A549 (cell line): Measurements from ENCODE around the gene PRSS53. TPM values are rescaled to one million over a fixed set of nuclear protein-coding genes. Genes with fewer than 3 reads are reported as not detected.

Experiments
- ATAC-seq, 2 experiments: fragments of 200-7000 bp in 1 of 2; fragments of >200 bp in 1 of 2; cut with Nextera tagmentation in 1 of 2; cut with Tn5 transposase in 1 of 2; 3 replicates each; pipeline versions ENCODE4 v1.8.0 to v1.9.1; 2018 to 2020; ENCODE audit warnings: mild to moderate bottlenecking in 1 of 2, moderate library complexity in 1 of 2
- CTCF ChIA-PET: fragments of 300-600 bp; sonication (Branson Sonifier 250); formaldehyde crosslinking; extraction: SDS; loops from one replicate; lab custom pipeline; 2021; ENCODE audit warnings: antibody characterized with exemption, inconsistent platforms; lab: Yijun Ruan, JAX
- POLR2A ChIA-PET: fragments of 350-600 bp; formaldehyde crosslinking; extraction: SDS; loops from one replicate; lab custom pipeline; 2021; ENCODE audit warnings: antibody characterized with exemption, inconsistent platforms; lab: Yijun Ruan, JAX
- DNase-seq, 2 experiments: peaks; one replicate each; pipeline versions ENCODE4 v3.0.0 to v3.0.0-alpha.2; 2011 to 2016; ENCODE audit warnings: low read depth in 1 of 2, low spot score in 1 of 2
- FAIRE-seq: peaks from 2 replicates; lab custom pipeline; 2011; peaks lifted over from hg19 to GRCh38; lab: Jason Lieb, UNC
- H3K27ac ChIP-seq, 2 experiments: fragments of >200 bp; sonication (Bioruptor Twin); formaldehyde crosslinking; 3 replicates each; pipeline ENCODE4 v1.5.1; 2016 to 2017
- H3K4me1 ChIP-seq: fragments of >200 bp; sonication (Bioruptor Twin); formaldehyde crosslinking; 3 replicates; pipeline ENCODE4 v1.6.1; 2016
- H3K4me2 ChIP-seq: fragments of >200 bp; sonication (Bioruptor Twin); formaldehyde crosslinking; 3 replicates; pipeline ENCODE4 v1.6.1; 2016
- H3K4me3 ChIP-seq: fragments of >200 bp; sonication (Bioruptor Twin); formaldehyde crosslinking; 3 replicates; pipeline ENCODE4 v1.5.1; 2016
- H3K9me3 ChIP-seq: fragments of >200 bp; sonication (Bioruptor Twin); formaldehyde crosslinking; 3 replicates; pipeline ENCODE4 v1.6.1; 2016
- CHD2 ChIP-seq: fragments of 150-350 bp; IDR thresholded peaks from 2 replicates; pipeline ENCODE4 v1.6.1; 2014; ENCODE audit warnings: low read length; ENCODE audit not compliant: partially characterized antibody
- CHD4 ChIP-seq: fragments of 200-600 bp; sonication (generic); IDR thresholded peaks from 2 replicates; pipeline ENCODE4 v1.6.1; 2016; ENCODE audit warnings: antibody characterized with exemption, mild to moderate bottlenecking, borderline replicate concordance
- EHMT2 ChIP-seq: fragments of 200-600 bp; sonication (generic); IDR thresholded peaks from 2 replicates; pipeline ENCODE4 v1.6.1; 2016; ENCODE audit warnings: antibody characterized with exemption, low read depth, mild to moderate bottlenecking, moderate library complexity
- FOSB ChIP-seq: fragments of 250-450 bp; sonication (Bioruptor Pico); IDR thresholded peaks from 2 replicates; pipeline ENCODE4 v1.5.0; 2020; ENCODE audit warnings: mild to moderate bottlenecking, moderate library complexity
- FOSL2 ChIP-seq, 2 experiments: fragments of 450-650 bp in 1 of 2; fragments of >200 bp in 1 of 2; sonication (Bioruptor Twin) in 1 of 2; formaldehyde crosslinking; IDR thresholded peaks; 2 replicates each; pipeline versions ENCODE4 v1.5.0 to v1.6.1; 2016 to 2020; ENCODE audit warnings: mild to moderate bottlenecking in 1 of 2, moderate library complexity in 1 of 2
- HOXA7 ChIP-seq: fragments of 250-450 bp; sonication (Bioruptor Pico); IDR thresholded peaks from 2 replicates; pipeline ENCODE4 v1.5.0; 2020; ENCODE audit warnings: mild to moderate bottlenecking, moderate library complexity
- JUN ChIP-seq, 2 experiments: fragments of >200 bp; sonication (Bioruptor Twin); formaldehyde crosslinking; IDR thresholded peaks; 2 replicates in 1 of 2; 3 replicates in 1 of 2; pipeline ENCODE4 v1.6.1; 2016 to 2017
- KDM5A ChIP-seq: fragments of 200-600 bp; sonication (generic); IDR thresholded peaks from 2 replicates; pipeline ENCODE4 v1.6.1; 2016; ENCODE audit warnings: antibody characterized with exemption, mild to moderate bottlenecking
- MYC ChIP-seq: IDR thresholded peaks from 2 replicates; pipeline ENCODE4 v1.6.1; 2012; ENCODE audit warnings: mild to moderate bottlenecking, inconsistent platforms, low read length, improper control_type of control experiment, borderline replicate concordance
- NPAS2 ChIP-seq: fragments of 250-450 bp; sonication (Bioruptor Pico); IDR thresholded peaks from 2 replicates; pipeline ENCODE4 v1.8.0; 2022; ENCODE audit warnings: mild to moderate bottlenecking, moderate library complexity, borderline replicate concordance
- PHF8 ChIP-seq: fragments of 200-600 bp; sonication (generic); IDR thresholded peaks from 2 replicates; pipeline ENCODE4 v1.6.1; 2016; ENCODE audit warnings: low read depth, mild to moderate bottlenecking, antibody characterized with exemption, moderate library complexity, borderline replicate concordance
- POLR2A ChIP-seq: IDR thresholded peaks from 2 replicates; pipeline ENCODE4 v1.6.1; 2012; ENCODE audit warnings: mild to moderate bottlenecking, low read length
- POLR2AphosphoS2 ChIP-seq: conservative IDR thresholded peaks from 2 replicates; pipeline ENCODE4 v1.6.1; 2012; ENCODE audit warnings: low read length, improper control_type of control experiment, inconsistent platforms
- RAD21 ChIP-seq, 2 experiments: fragments of >200 bp in 1 of 2; sonication (Bioruptor Twin) in 1 of 2; formaldehyde crosslinking in 1 of 2; IDR thresholded peaks in 1 of 2; conservative IDR thresholded peaks in 1 of 2; 2 replicates in 1 of 2; 3 replicates in 1 of 2; pipeline ENCODE4 v1.6.1; 2012 to 2018; ENCODE audit warnings: inconsistent platforms in 1 of 2
- RARB ChIP-seq: fragments of 250-450 bp; sonication (Bioruptor Pico); IDR thresholded peaks from 2 replicates; pipeline ENCODE4 v1.8.0; 2021; ENCODE audit warnings: mild to moderate bottlenecking, moderate library complexity
- RFX5 ChIP-seq: fragments of 450-650 bp; IDR thresholded peaks from 2 replicates; pipeline ENCODE4 v1.7.1; 2014; ENCODE audit warnings: antibody characterized with exemption, mild to moderate bottlenecking, moderate library complexity
- RNF2 ChIP-seq: fragments of 200-600 bp; sonication (generic); IDR thresholded peaks from 2 replicates; pipeline ENCODE4 v1.6.1; 2016; ENCODE audit warnings: low read depth, mild to moderate bottlenecking, antibody characterized with exemption, moderate library complexity, borderline replicate concordance
- SREBF2 ChIP-seq: fragments of 450-650 bp; IDR thresholded peaks from 2 replicates; pipeline ENCODE4 v1.6.1; 2014; ENCODE audit warnings: mild to moderate bottlenecking, moderate library complexity
- TFCP2L1 ChIP-seq: fragments of 250-450 bp; sonication (Bioruptor Pico); IDR thresholded peaks from 2 replicates; pipeline ENCODE4 v1.5.0; 2021; ENCODE audit warnings: mild to moderate bottlenecking
- TP53 ChIP-seq: fragments of 250-450 bp; sonication (Bioruptor Pico); IDR thresholded peaks from 2 replicates; pipeline ENCODE4 v1.5.0; 2021; ENCODE audit warnings: mild to moderate bottlenecking, moderate library complexity
- ZC3H11A ChIP-seq: fragments of 450-650 bp; IDR thresholded peaks from 2 replicates; pipeline ENCODE4 v1.6.1; 2014; ENCODE audit warnings: antibody characterized with exemption, mild to moderate bottlenecking
- ZSCAN20 ChIP-seq: fragments of 250-450 bp; sonication (Bioruptor Pico); IDR thresholded peaks from 2 replicates; pipeline ENCODE4 v1.8.0; 2022; ENCODE audit warnings: mild to moderate bottlenecking, moderate library complexity
- WGBS: methylation state at CpG from one replicate; pipeline ENCODE4 v1.1.6; 2017; ENCODE audit errors: missing lambda C conversion rate; 5-methylcytosine and 5-hydroxymethylcytosine counted together
- polyA plus RNA-seq, 4 experiments: library from polyadenylated mRNA; depleted of rRNA in 3 of 4; stranded (reverse); fragments of >200 nt; fragmentation: RNase III in 1 of 4; extraction: RNeasy Plus Mini Kit Qiagen cat#74134 plus additional on column Dnase treatment in 1 of 4; gene quantifications; 2 replicates in 3 of 4; 3 replicates in 1 of 4; pipeline ENCODE4 v1.2.3, GENCODE V29; 2011 to 2017
- TF ChIP-seq, protein P1 (sequence below): IDR thresholded peaks from 2 replicates; pipeline ENCODE4 v1.6.1; 2012
- TF ChIP-seq, protein P2 (sequence below): IDR thresholded peaks from 2 replicates; pipeline ENCODE4 v1.6.1; 2012
- TF ChIP-seq, protein P3 (sequence below): fragments of >200 bp; sonication (Bioruptor Twin); formaldehyde crosslinking; IDR thresholded peaks from 3 replicates; pipeline ENCODE4 v1.6.1; 2016
- TF ChIP-seq, protein P4 (sequence below): fragments of 150-350 bp; IDR thresholded peaks from 2 replicates; pipeline ENCODE4 v1.6.1; 2014; ENCODE audit warnings: low read depth, mild to moderate bottlenecking, low read length

Gene PRSS53
- polyA plus RNA-seq, 2 of the 4 experiments (the other 2 are of a cell fraction): 0.79 to 1.5 TPM

DNA sequence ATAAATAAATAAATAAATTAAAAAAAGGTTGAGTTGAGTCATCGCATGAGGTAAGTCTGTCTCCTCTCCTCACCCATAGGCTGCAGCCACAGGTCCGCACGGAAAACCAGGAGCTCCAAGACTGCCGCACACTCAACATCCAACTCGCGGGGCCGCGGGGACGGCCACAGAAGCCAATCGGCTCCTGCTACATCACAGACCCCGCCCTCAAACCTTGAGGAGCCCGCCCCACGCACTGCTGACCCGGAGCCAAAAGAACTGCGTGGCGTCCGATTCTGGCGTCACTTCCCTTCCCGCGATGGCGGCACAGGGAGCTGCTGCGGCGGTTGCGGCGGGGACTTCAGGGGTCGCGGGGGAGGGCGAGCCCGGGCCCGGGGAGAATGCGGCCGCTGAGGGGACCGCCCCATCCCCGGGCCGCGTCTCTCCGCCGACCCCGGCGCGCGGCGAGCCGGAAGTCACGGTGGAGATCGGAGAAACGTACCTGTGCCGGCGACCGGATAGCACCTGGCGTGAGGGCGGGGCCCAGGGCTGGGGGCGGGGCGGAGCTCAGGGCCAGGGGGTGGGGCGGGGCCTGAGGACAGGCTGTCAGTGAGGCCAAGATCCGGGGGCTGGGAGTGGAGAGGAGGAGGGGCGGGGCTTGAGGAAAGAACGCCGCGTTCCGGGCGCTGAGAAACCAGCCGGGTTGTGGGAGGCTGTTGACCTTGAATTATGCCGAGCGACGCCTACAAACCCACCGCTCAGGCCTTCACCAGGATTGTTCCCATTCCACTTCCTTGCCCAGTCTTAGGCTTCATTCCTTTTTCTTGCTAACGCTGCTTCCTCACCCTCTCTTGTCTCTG, 28.9 kb upstream of the PRSS53 start, which contains the start of gene KAT8:
KAT8 (plus strand) TSS at position 281 of the 839 bp plus-strand sequence; CDS start at position 299, 18 bp downstream.
- TF ChIP-seq PHF8 (peak; percentile 88), MYC (no peak), FOSL2 (IDR thresholded peaks at IDR 0.05) (no peak), FOSL2 (CRISPR knock-in tag; IDR thresholded peaks at IDR 0.05) (peak; percentile 2; the same call in 1 of the 2 replicates), ZSCAN20 (CRISPR knock-in tag) (no peak), RFX5 (no peak), POLR2A (peak; percentile 65), ZC3H11A (peak; percentile 97), RARB (CRISPR knock-in tag) (no peak), FOSB (CRISPR knock-in tag) (0 out of 2 replicates have a peak, but pooled peaks have one; percentile 41), KDM5A (peak; percentile 88), RAD21 (conservative IDR thresholded peaks at IDR 0.05 in 1 of 2, IDR thresholded peaks at IDR 0.05 in 1 of 2) (0 out of 5 replicates have a peak, but pooled peaks of 1 of the 2 experiments have one; percentile 20), JUN (IDR thresholded peaks at IDR 0.05) (peak; percentile 85 to 94; a peak in 4 of 5 replicates), TFCP2L1 (CRISPR knock-in tag) (no peak)
- TF ChIP-seq, protein P1, sequence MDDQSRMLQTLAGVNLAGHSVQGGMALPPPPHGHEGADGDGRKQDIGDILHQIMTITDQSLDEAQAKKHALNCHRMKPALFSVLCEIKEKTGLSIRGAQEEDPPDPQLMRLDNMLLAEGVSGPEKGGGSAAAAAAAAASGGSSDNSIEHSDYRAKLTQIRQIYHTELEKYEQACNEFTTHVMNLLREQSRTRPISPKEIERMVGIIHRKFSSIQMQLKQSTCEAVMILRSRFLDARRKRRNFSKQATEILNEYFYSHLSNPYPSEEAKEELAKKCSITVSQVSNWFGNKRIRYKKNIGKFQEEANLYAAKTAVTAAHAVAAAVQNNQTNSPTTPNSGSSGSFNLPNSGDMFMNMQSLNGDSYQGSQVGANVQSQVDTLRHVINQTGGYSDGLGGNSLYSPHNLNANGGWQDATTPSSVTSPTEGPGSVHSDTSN: no peak
- TF ChIP-seq, protein P2, sequence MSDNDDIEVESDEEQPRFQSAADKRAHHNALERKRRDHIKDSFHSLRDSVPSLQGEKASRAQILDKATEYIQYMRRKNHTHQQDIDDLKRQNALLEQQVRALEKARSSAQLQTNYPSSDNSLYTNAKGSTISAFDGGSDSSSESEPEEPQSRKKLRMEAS: peak; percentile 67
- TF ChIP-seq, protein P3, sequence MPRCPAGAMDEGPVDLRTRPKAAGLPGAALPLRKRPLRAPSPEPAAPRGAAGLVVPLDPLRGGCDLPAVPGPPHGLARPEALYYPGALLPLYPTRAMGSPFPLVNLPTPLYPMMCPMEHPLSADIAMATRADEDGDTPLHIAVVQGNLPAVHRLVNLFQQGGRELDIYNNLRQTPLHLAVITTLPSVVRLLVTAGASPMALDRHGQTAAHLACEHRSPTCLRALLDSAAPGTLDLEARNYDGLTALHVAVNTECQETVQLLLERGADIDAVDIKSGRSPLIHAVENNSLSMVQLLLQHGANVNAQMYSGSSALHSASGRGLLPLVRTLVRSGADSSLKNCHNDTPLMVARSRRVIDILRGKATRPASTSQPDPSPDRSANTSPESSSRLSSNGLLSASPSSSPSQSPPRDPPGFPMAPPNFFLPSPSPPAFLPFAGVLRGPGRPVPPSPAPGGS: 0 out of 3 replicates have a peak, but pooled peaks have one; percentile 55
- 2% methylated on average over 31 of the region's 68 CpGs for WGBS
- Histone ChIP-seq H3K27ac (peak within 1 kb of the TSS; percentile 91 to 93), H3K4me3 (peak within 1 kb of the TSS; percentile 57), H3K9me3 (no peaks in the 10 kb centered on the region), H3K4me2 (peak within 1 kb of the TSS; percentile 88), H3K4me1 (peaks cover 17% of the 10 kb centered on the region)
- FAIRE-seq (peak; percentile 51), ATAC-seq (peak; percentile 96 to 97), DNase-seq (peak; percentile 96 to 98)
- POLR2A ChIA-PET: interaction anchor here (0.5 to 2.0 kb wide), 35 partner anchors 9 to 958 kb away, joined by 3 to 73 read pairs (median 4); partner anchors contain the start of genes ARMC5, BCKDK, FUS and PRSS8
- CTCF ChIA-PET: interaction anchor here (0.6 to 20.3 kb wide), 7 partner anchors 11 to 216 kb away, joined by 3 to 166 read pairs (median 3); no protein-coding TSS in a partner anchor

DNA sequence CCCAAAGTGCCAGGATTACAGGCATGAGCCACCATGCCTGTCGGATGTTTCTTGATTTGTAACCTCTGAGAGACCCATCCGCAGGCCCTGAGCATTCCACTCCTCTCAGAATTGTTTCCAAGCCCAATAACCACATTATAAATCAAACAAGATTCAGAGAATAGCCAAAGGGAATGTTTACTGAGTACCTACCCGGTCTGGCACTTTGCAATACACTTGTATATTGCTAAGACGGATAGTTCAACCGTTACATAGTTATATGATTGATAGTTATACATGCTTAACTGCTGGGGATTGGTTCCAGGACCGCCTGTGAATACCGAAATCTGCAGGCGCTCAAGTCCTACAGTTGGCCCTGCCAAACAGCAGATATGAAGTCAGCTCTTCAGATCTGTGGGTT, 25.7 kb upstream of the PRSS53 start:
- 82% methylated on average over 8 of the region's 8 CpGs for WGBS
- no peak overlapping the region for H3K4me2 ChIP-seq
- H3K4me1 ChIP-seq: peaks cover 17% of the 10 kb centered on the region
- H3K4me3 ChIP-seq: no peak overlapping the region
- TF ChIP-seq NPAS2 (CRISPR knock-in tag) (no peak), TP53 (CRISPR knock-in tag) (no peak), EHMT2 (no peak), CHD2 (no peak), HOXA7 (CRISPR knock-in tag) (no peak), RNF2 (no peak), SREBF2 (no peak), CHD4 (no peak), POLR2AphosphoS2 (no peak)
- TF ChIP-seq, protein P4, sequence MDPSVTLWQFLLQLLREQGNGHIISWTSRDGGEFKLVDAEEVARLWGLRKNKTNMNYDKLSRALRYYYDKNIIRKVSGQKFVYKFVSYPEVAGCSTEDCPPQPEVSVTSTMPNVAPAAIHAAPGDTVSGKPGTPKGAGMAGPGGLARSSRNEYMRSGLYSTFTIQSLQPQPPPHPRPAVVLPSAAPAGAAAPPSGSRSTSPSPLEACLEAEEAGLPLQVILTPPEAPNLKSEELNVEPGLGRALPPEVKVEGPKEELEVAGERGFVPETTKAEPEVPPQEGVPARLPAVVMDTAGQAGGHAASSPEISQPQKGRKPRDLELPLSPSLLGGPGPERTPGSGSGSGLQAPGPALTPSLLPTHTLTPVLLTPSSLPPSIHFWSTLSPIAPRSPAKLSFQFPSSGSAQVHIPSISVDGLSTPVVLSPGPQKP: no peak
- no peaks in the 10 kb centered on the region for H3K9me3 ChIP-seq
- FAIRE-seq (no peak), DNase-seq (no peak), ATAC-seq (no peak)
- POLR2A ChIA-PET: no interaction called here
- CTCF ChIA-PET: interaction anchor here (0.6 to 20.3 kb wide), 2 partner anchors 18 to 28 kb away, joined by 3 to 166 read pairs; no protein-coding TSS in a partner anchor
- no peak overlapping the region for H3K27ac ChIP-seq
